GM12801 (cell line): ENCODE measurements around the gene MAN1C1.

Experiments used
- TF ChIP-seq, protein P1 (sequence below): IDR thresholded peaks from one replicate; pipeline ENCODE4 v1.5.1; 2011; ENCODE audit warnings: control low read depth; ENCODE audit not compliant: insufficient read length; ENCODE audit errors: extremely low read depth

MAN1C1 gene

GRCh38 chr1:25780318-25781129, 163.9 kb downstream of the MAN1C1 start:
- TF ChIP-seq, protein P1, sequence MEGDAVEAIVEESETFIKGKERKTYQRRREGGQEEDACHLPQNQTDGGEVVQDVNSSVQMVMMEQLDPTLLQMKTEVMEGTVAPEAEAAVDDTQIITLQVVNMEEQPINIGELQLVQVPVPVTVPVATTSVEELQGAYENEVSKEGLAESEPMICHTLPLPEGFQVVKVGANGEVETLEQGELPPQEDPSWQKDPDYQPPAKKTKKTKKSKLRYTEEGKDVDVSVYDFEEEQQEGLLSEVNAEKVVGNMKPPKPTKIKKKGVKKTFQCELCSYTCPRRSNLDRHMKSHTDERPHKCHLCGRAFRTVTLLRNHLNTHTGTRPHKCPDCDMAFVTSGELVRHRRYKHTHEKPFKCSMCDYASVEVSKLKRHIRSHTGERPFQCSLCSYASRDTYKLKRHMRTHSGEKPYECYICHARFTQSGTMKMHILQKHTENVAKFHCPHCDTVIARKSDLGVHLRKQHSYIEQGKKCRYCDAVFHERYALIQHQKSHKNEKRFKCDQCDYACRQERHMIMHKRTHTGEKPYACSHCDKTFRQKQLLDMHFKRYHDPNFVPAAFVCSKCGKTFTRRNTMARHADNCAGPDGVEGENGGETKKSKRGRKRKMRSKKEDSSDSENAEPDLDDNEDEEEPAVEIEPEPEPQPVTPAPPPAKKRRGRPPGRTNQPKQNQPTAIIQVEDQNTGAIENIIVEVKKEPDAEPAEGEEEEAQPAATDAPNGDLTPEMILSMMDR, result no peak

DNA sequence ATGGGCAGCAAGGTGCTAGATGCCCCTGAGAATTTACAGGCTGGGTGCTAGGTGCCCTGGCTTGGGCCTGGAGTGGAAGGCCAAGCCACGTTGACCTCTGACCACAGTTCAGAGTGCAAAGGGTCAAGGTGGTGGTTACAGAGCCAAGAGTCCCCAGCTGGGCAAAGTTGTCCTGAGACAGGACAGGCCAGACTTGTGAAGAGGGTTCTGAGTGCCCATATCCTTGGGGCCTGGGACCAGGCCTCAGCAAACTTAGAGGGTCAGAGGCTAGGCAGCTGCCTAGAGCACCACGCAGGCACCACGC, 164.5 kb downstream of the MAN1C1 start:
- TF ChIP-seq, protein P1, result no peak

DNA sequence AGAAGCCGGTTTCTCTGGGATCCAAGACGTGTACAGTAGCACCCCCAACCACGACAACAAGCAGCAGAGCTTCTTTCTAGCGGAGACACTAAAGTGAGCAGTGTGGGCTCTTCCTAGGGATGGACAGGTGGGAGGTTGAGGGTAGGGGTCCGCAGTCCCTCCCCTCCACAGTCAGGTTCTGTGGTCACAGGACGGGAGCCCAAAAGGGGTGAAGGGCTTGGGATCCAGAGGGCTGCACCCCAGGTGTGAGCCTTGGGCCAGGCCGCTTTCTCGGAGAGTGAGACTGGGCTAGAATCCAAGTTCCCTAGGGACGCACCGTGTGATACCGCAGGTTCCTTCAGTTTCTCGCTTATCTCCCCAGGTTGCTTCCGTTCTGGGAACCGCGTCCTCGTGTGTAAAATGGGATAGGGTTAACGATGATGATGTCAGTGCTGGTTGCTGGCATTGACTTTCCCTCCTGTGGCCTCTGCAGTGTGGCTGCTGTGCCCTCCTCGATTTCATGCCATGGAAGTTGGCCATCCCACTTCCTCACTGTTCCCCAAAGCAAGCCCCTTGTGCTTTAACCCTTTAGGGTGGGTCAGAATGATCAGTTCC, 166.1 kb downstream of the MAN1C1 start:
- TF ChIP-seq, protein P1, result no peak

DNA sequence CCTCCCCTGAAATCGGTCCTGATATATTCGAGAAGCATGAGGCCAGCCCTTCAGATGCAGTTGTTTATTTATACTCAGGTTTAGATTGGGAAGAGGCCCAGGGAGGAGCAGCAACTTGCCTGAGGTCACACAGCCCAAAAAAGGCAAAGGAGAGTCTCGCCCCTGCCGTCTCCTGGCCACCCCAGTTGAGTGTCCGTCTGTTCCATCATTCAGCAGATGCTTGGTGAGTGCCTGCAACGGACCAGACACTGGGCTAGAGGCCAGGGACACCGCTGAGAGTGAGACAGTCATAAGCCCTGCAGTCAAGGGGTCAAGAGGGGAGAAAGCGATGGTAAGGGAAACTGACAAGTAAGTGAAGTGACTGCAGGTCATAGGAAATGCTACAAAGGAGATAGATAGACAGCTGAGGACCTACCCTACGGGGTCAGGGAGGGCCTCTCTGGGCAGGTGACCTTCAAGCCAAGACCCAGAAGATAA, 168.0 kb downstream of the MAN1C1 start:
- TF ChIP-seq, protein P1, result no peak

GRCh38 chr1:25785333-25786067, 168.9 kb downstream of the MAN1C1 start:
- TF ChIP-seq, protein P1, result no peak

- TF ChIP-seq, protein P1, result no peak
Measured at GRCh38 chr1:25786887-25787759, 170.5 kb downstream of the MAN1C1 start.
